GM10248 (cell line): Measurements from ENCODE around the gene CSGALNACT2.

Experiments used
- CTCF ChIA-PET: fragments of 300-600 bp; sonication (Branson Sonifier 250); formaldehyde crosslinking; extraction: SDS; loops from one replicate; lab custom pipeline; 2021; ENCODE audit warnings: antibody characterized with exemption; lab: Yijun Ruan, JAX
- POLR2A ChIA-PET: fragments of 350-650 bp; sonication (Branson Sonifier 250); formaldehyde crosslinking; extraction: SDS; loops from one replicate; lab custom pipeline; 2020; ENCODE audit warnings: antibody characterized with exemption; lab: Yijun Ruan, JAX
- DNase-seq: peaks from one replicate; pipeline ENCODE4 v3.0.0; 2012; ENCODE audit errors: extremely low spot score
- TF ChIP-seq, protein P1 (sequence below): IDR thresholded peaks from 2 replicates; pipeline ENCODE4 v1.5.1; 2012; ENCODE audit warnings: mild to moderate bottlenecking, low read depth; ENCODE audit errors: extremely low read depth, missing control alignments, control extremely low read depth

The CSGALNACT2 gene

DNA sequence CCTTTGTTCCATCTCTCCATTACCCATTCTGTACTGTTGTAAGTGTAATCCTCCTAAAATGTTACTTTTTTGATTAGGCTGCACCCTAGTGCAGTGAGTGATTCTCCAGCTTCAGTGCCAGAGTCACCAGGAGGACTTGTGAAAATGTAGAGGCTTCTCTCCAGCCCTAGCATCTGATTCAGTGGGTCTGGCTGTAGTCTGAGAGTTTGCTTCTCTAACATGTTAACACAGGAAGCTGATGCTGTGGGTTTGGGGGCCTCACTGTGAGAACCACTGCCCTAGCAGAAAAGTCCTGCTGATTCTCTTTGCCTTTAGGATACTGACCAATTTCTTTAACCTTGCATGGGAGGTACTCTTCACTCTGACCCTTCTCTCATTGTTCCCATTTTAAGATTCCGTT is 24.4 kb downstream of the CSGALNACT2 start:
- TF ChIP-seq, protein P1, sequence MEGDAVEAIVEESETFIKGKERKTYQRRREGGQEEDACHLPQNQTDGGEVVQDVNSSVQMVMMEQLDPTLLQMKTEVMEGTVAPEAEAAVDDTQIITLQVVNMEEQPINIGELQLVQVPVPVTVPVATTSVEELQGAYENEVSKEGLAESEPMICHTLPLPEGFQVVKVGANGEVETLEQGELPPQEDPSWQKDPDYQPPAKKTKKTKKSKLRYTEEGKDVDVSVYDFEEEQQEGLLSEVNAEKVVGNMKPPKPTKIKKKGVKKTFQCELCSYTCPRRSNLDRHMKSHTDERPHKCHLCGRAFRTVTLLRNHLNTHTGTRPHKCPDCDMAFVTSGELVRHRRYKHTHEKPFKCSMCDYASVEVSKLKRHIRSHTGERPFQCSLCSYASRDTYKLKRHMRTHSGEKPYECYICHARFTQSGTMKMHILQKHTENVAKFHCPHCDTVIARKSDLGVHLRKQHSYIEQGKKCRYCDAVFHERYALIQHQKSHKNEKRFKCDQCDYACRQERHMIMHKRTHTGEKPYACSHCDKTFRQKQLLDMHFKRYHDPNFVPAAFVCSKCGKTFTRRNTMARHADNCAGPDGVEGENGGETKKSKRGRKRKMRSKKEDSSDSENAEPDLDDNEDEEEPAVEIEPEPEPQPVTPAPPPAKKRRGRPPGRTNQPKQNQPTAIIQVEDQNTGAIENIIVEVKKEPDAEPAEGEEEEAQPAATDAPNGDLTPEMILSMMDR: no peak
- DNase-seq: no peak
- ChIA-PET POLR2A (no interaction called here), CTCF (interaction anchor here (1.1 to 2.6 kb wide), 2 partner anchors 10 to 43 kb away, joined by 3 to 7 read pairs; no protein-coding TSS in a partner anchor)

GRCh38 chr10:43166207-43166879 is 28.1 kb downstream of the CSGALNACT2 start:
- TF ChIP-seq, protein P1: no peak
- POLR2A ChIA-PET: no interaction called here
- CTCF ChIA-PET: no interaction called here
- no peak for DNase-seq

- POLR2A ChIA-PET: no interaction called here
- DNase-seq: no peak
- CTCF ChIA-PET: no interaction called here
- TF ChIP-seq, protein P1: no peak
These were observed 28.7 kb downstream of the CSGALNACT2 start for GRCh38 chr10:43166880-43167497.

- TF ChIP-seq, protein P1: no peak
- POLR2A ChIA-PET: no interaction called here
- no peak for DNase-seq
- CTCF ChIA-PET: interaction anchor here (1.0 kb wide), 1 partner anchor 37 kb away, joined by 3 read pairs; no protein-coding TSS in a partner anchor
These were observed 29.2 kb downstream of the CSGALNACT2 start for GRCh38 chr10:43167498-43167889.

DNA sequence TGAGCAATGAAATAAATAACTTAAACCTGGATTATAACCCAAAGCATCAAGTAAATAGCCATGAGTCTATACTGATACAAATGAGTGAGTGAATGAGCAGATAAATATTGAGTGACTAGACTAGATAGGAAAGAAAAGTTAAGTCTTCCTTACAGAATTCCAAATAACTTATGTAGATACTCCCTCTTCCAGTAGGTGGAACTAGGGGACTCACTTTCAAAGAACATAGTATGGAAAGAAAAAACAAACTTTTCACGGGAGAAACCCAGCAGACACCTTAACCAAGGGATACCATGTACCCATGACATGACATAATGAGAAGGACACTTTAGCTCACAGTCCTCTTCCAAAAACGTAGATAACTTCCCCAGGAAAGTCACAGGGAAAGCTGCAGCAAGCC is 32.2 kb downstream of the CSGALNACT2 start:
- ChIA-PET POLR2A (no interaction called here), CTCF (interaction anchor here (1.1 to 1.9 kb wide), 3 partner anchors 11 to 35 kb away, joined by 3 to 5 read pairs (median 4); no protein-coding TSS in a partner anchor)
- TF ChIP-seq, protein P1: no peak
- DNase-seq: no peak

DNA sequence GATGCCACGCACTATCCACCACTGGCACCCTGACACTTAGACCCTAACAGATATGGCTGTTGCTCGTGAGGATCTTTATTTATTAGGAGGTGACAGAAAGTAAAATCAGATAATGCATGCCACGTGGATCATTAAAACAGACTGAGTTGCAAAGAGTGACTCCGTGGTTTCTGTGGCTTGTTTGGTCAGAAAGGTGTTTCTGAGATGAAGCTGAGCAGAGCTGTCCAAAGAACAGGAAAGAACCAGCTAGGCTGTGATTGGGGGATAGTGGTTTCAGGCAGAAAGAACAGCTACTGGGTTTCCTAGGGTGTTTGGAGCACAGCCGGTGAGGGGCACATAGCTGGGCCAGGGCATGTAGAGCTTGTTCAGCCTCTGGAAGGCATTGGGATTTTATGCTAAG is 34.4 kb downstream of the CSGALNACT2 start:
- POLR2A ChIA-PET: no interaction called here
- no peak for DNase-seq
- CTCF ChIA-PET: interaction anchor here (1.0 to 2.2 kb wide), 4 partner anchors 9 to 29 kb away, joined by 3 to 7 read pairs (median 4); no protein-coding TSS in a partner anchor
- TF ChIP-seq, protein P1: no peak
